HFFc6 (cell line): ENCODE measurements around the gene CASP8. TPM values are rescaled to one million over a fixed set of nuclear protein-coding genes. Genes with fewer than 3 reads are reported as not detected.

ENCODE experiments used
- DNase-seq: peaks from one replicate; pipeline ENCODE4 v3.0.0-alpha.2; 2018
- H3K27ac Mint-ChIP-seq: 2 replicates; pipeline ENCODE4 v1.8.0; 2020; ENCODE audit warnings: mild to moderate bottlenecking, mixed read lengths
- H3K27me3 Mint-ChIP-seq: 2 replicates; pipeline ENCODE4 v1.8.0; 2021; ENCODE audit warnings: mild to moderate bottlenecking, moderate library complexity, mixed read lengths; ENCODE audit not compliant: insufficient read depth
- H3K36me3 Mint-ChIP-seq: 2 replicates; pipeline ENCODE4 v1.8.0; 2021; ENCODE audit warnings: low read depth, mixed read lengths
- H3K4me1 Mint-ChIP-seq: 2 replicates; pipeline ENCODE4 v1.8.0; 2020; ENCODE audit warnings: low read depth, mixed read lengths
- H3K4me3 Mint-ChIP-seq: 2 replicates; pipeline ENCODE4 v1.8.0; 2020; ENCODE audit warnings: mild to moderate bottlenecking, moderate library complexity, mixed read lengths
- H3K9me3 Mint-ChIP-seq: 2 replicates; pipeline ENCODE4 v1.8.0; 2020; ENCODE audit warnings: mild to moderate bottlenecking, mixed read lengths
- CTCF ChIP-seq: fragments of 200-600 bp; sonication (generic); IDR thresholded peaks from 2 replicates; pipeline ENCODE4 v1.5.0; 2021; ENCODE audit warnings: antibody characterized with exemption, mild to moderate bottlenecking
- total RNA-seq, 6 experiments: library from RNA; stranded (reverse); fragmentation: NEBNext Ultra II Directional; extraction: Animal tissue kit (Norgen Biotek cat#: 25700); gene quantifications; 2 replicates in 1 of 6; 3 replicates in 5 of 6; pipeline ENCODE4 v1.2.3, GENCODE V29; 2021

The CASP8 gene
- total RNA-seq, 6 experiments from 2014 or later, result 10.4 to 15.4 (median 14.4) TPM

- no peak overlapping the region for H3K27ac Mint-ChIP-seq
- H3K36me3 Mint-ChIP-seq, result peaks cover 24% of the 10 kb centered on the region
- no peak for TF ChIP-seq CTCF
- H3K9me3 Mint-ChIP-seq, result no peaks in the 10 kb centered on the region
- DNase-seq, result no peak
- no peaks in the 10 kb centered on the region for H3K4me1 Mint-ChIP-seq
- H3K4me3 Mint-ChIP-seq, result no peak overlapping the region
- H3K27me3 Mint-ChIP-seq, result peaks cover 4% of the 10 kb centered on the region
Measured at GRCh38 chr2:201275069-201275468, 14.7 kb downstream of the CASP8 start.

- Mint-ChIP-seq H3K27me3 (peaks cover 4% of the 10 kb centered on the region), H3K36me3 (peaks cover 25% of the 10 kb centered on the region), H3K27ac (no peak overlapping the region), H3K9me3 (no peaks in the 10 kb centered on the region), H3K4me1 (no peaks in the 10 kb centered on the region), H3K4me3 (no peak overlapping the region)
- TF ChIP-seq CTCF, result peak; percentile 30
- no peak for DNase-seq
Measured at GRCh38 chr2:201275990-201276389, 15.7 kb downstream of the CASP8 start.

GRCh38 chr2:201276511-201276910 lies 16.2 kb downstream of the CASP8 start:
- Mint-ChIP-seq H3K4me3 (no peak overlapping the region), H3K9me3 (no peaks in the 10 kb centered on the region), H3K36me3 (peaks cover 25% of the 10 kb centered on the region), H3K4me1 (no peaks in the 10 kb centered on the region), H3K27me3 (peaks cover 4% of the 10 kb centered on the region), H3K27ac (no peak overlapping the region)
- no peak for DNase-seq
- no peak for TF ChIP-seq CTCF

- TF ChIP-seq CTCF, result no peak
- Mint-ChIP-seq H3K4me3 (no peak overlapping the region), H3K9me3 (no peaks in the 10 kb centered on the region), H3K27ac (no peak overlapping the region), H3K27me3 (peaks cover 4% of the 10 kb centered on the region), H3K36me3 (peaks cover 25% of the 10 kb centered on the region), H3K4me1 (no peaks in the 10 kb centered on the region)
- no peak for DNase-seq
Measured at GRCh38 chr2:201279079-201279478, 18.7 kb downstream of the CASP8 start.

GRCh38 chr2:201280191-201281040 lies 20.1 kb downstream of the CASP8 start:
- H3K4me1 Mint-ChIP-seq, result no peaks in the 10 kb centered on the region
- TF ChIP-seq CTCF, result no peak
- H3K27ac Mint-ChIP-seq, result no peak overlapping the region
- H3K9me3 Mint-ChIP-seq, result no peaks in the 10 kb centered on the region
- H3K36me3 Mint-ChIP-seq, result peaks cover 23% of the 10 kb centered on the region
- H3K4me3 Mint-ChIP-seq, result no peak overlapping the region
- peaks cover 4% of the 10 kb centered on the region; the same call in 1 of the 2 replicates for H3K27me3 Mint-ChIP-seq
- DNase-seq, result no peak
